ENCODE results near the gene GPR17. TPM values are rescaled to one million over a fixed set of nuclear protein-coding genes. Genes with fewer than 3 reads are reported as not detected.

The GPR17 gene
- total RNA-seq, 1 experiment from 2014 or later, result 0.35 TPM

DNA sequence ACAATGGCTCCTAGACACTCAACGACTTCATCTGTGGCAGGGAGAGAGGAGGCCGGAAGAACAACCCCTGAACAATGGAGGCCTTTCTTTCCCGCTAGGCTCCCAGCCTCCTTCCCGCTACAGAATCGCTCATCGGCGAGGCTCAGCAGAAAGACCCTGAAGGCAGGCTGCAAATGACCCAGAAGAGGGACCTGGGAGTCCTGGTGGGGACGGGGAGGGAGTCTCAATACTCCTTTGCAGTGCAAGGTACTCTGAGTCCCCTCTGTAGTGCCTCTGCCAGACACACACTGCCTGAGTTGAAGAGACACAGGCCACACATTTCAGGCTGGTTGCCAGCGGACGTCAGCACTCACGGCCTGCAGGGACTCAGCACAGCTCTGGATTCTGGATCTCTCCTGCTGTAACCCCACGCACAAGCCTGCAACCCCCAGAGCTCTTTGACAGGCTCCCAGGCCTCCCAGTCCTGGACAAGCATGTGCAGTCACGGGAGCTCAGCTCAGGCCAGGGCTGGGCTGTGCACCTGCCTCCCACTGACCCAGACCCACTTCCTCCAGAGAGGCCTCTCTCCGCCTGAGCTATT lies 6.1 kb downstream of the GPR17 start:
- H3K27me3 Mint-ChIP-seq (ENCODE audit: low read depth), result peaks cover 5% of the 10 kb centered on the region
- Histone ChIP-seq H2AFZ (ENCODE audit: low read length) (no peak overlapping the region), H2BK15ac (ENCODE audit: low read depth, low read length) (no peak overlapping the region), H3K4me2 (ENCODE audit: insufficient read depth, insufficient read length, low read length) (no peak overlapping the region), H3K18ac (ENCODE audit: insufficient read length, low read depth, low read length) (no peak overlapping the region), H4K20me1 (ENCODE audit: control insufficient read depth, insufficient read depth, insufficient read length) (no peaks in the 10 kb centered on the region), H3K56ac (ENCODE audit: insufficient read length, low read depth, low read length) (no peak overlapping the region), H2BK12ac (ENCODE audit: insufficient read length, low read depth, low read length) (no peak overlapping the region), H3K27me3 (ENCODE audit: insufficient read depth, low read length) (no peaks in the 10 kb centered on the region), H3K4ac (ENCODE audit: low read depth, low read length) (no peak overlapping the region), H3K79me1 (ENCODE audit: insufficient read depth, low read depth, low read length, poor library complexity, severe bottlenecking) (no peaks in the 10 kb centered on the region), H2BK120ac (ENCODE audit: low read depth, low read length, poor library complexity, severe bottlenecking) (no peak overlapping the region), H3K14ac (ENCODE audit: insufficient read depth, low read length) (no peak overlapping the region), H3K23ac (ENCODE audit: insufficient read length, low read depth, low read length) (no peak overlapping the region), H3K4me1 (ENCODE audit: insufficient read depth, low read length) (no peaks in the 10 kb centered on the region), H2AK5ac (ENCODE audit: insufficient read length, low read length) (no peak overlapping the region), H4K8ac (replicated peaks; ENCODE audit: insufficient read length, low read depth, low read length) (no peak overlapping the region), H3K9ac (ENCODE audit: extremely low read depth, insufficient read length, low read length) (no peak overlapping the region), H2BK5ac (ENCODE audit: insufficient read length, low read length) (no peak overlapping the region), H3K79me2 (ENCODE audit: insufficient read depth, low read length) (no peaks in the 10 kb centered on the region), H2BK20ac (ENCODE audit: low read depth, low read length, poor library complexity, severe bottlenecking) (no peak overlapping the region), H3K23me2 (ENCODE audit: insufficient read length, low read depth, low read length, poor library complexity, severe bottlenecking) (peaks cover 4% of the 10 kb centered on the region), H4K5ac (ENCODE audit: insufficient read length, low read depth, low read length) (no peak overlapping the region), H3K9me3 (ENCODE audit: control insufficient read depth, low read depth, low read length) (no peaks in the 10 kb centered on the region), H3T11ph (ENCODE audit: low read length) (no peak overlapping the region), H4K91ac (ENCODE audit: insufficient read length, low read depth, low read length) (no peak overlapping the region), H3K27ac (ENCODE audit: insufficient read length, low read depth, low read length) (no peak overlapping the region)
- H3K4me3 Mint-ChIP-seq, result no peak overlapping the region
- no peak for DNase-seq
- TF ChIP-seq, protein P1, sequence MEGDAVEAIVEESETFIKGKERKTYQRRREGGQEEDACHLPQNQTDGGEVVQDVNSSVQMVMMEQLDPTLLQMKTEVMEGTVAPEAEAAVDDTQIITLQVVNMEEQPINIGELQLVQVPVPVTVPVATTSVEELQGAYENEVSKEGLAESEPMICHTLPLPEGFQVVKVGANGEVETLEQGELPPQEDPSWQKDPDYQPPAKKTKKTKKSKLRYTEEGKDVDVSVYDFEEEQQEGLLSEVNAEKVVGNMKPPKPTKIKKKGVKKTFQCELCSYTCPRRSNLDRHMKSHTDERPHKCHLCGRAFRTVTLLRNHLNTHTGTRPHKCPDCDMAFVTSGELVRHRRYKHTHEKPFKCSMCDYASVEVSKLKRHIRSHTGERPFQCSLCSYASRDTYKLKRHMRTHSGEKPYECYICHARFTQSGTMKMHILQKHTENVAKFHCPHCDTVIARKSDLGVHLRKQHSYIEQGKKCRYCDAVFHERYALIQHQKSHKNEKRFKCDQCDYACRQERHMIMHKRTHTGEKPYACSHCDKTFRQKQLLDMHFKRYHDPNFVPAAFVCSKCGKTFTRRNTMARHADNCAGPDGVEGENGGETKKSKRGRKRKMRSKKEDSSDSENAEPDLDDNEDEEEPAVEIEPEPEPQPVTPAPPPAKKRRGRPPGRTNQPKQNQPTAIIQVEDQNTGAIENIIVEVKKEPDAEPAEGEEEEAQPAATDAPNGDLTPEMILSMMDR (conservative IDR thresholded peaks at IDR 0.05), result no peak
- peaks cover 16 to 28% of the 10 kb centered on the region in 2 experiments for H3K4me1 Mint-ChIP-seq
- WGBS (ENCODE audit: extremely low coverage, insufficient read length, low lambda C conversion rate), result no CpG with 5 or more reads among the region's 14 CpGs
- H3K36me3 Mint-ChIP-seq (ENCODE audit: insufficient read depth in 1 of 3, low read depth in 3 of 3), result no peaks in the 10 kb centered on the region
- no peaks in the 10 kb centered on the region for H3K9me3 Mint-ChIP-seq
- no peak overlapping the region; a peak in 1 of 7 replicates for H3K27ac Mint-ChIP-seq

Measured in H9 (cell line).